H1 (cell line): ENCODE data around the gene PDE2A.

ENCODE experiments used
- POLR2A ChIP-seq, 2 experiments: IDR thresholded peaks; 1 replicate in 1 of 2; 2 replicates in 1 of 2; pipeline ENCODE4 v1.6.1; 2011; ENCODE audit warnings: low read depth in 2 of 2, low read length in 2 of 2, mild to moderate bottlenecking in 2 of 2; ENCODE audit errors: control extremely low read depth in 1 of 2
- POLR2AphosphoS5 ChIP-seq: IDR thresholded peaks from 2 replicates; pipeline ENCODE4 v1.6.1; 2011; ENCODE audit warnings: low read depth, low read length
- POU5F1 ChIP-seq: IDR thresholded peaks from 2 replicates; pipeline ENCODE4 v1.6.1; 2011; ENCODE audit warnings: low read depth, mild to moderate bottlenecking, low read length, moderate library complexity
- RNF2 ChIP-seq: fragments of 200-900, 300-1000 bp; sonication (generic); IDR thresholded peaks from 2 replicates; pipeline ENCODE4 v1.7.1; 2016; ENCODE audit warnings: borderline replicate concordance, low read depth, mild to moderate bottlenecking, antibody characterized with exemption, low read length; ENCODE audit not compliant: poor library complexity, severe bottlenecking; ENCODE audit errors: missing control alignments
- TF ChIP-seq, protein P1 (sequence below), 3 experiments: IDR thresholded peaks; 1 replicate in 2 of 3; 2 replicates in 1 of 3; pipeline versions ENCODE4 v1.5.1 to v1.6.1; 2011; ENCODE audit warnings: low read length in 3 of 3, mild to moderate bottlenecking in 3 of 3, inconsistent platforms in 2 of 3, low read depth in 1 of 3, moderate library complexity in 1 of 3; ENCODE audit not compliant: insufficient read depth in 1 of 3; ENCODE audit errors: control extremely low read depth in 1 of 3

DNA sequence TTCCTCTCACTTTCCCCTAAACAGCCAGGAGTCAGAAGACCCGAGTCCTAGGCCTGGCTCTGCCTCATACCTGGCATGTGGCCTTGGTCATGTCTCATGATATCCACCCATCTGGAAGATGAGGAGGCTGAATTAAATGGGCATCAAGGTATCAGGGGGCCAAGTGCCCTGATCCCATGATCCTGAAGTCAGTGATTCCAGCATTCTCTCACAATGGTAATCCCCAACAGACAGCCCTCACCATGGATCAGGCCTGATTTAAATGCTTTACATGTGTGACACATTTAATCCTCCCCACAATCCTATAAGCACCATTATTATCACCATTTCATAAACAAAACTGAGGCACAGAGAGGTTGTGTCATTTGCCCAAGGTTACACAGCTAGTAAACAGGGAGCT is 70.0 kb downstream of the PDE2A start:
- TF ChIP-seq RNF2 (no peak), POLR2A (IDR thresholded peaks at IDR 0.05; ENCODE audit: control extremely low read depth in 1 of 2, low read depth in 2 of 2, low read length in 2 of 2) (no peak), POU5F1 (no peak), POLR2AphosphoS5 (no peak)
- TF ChIP-seq, protein P1, sequence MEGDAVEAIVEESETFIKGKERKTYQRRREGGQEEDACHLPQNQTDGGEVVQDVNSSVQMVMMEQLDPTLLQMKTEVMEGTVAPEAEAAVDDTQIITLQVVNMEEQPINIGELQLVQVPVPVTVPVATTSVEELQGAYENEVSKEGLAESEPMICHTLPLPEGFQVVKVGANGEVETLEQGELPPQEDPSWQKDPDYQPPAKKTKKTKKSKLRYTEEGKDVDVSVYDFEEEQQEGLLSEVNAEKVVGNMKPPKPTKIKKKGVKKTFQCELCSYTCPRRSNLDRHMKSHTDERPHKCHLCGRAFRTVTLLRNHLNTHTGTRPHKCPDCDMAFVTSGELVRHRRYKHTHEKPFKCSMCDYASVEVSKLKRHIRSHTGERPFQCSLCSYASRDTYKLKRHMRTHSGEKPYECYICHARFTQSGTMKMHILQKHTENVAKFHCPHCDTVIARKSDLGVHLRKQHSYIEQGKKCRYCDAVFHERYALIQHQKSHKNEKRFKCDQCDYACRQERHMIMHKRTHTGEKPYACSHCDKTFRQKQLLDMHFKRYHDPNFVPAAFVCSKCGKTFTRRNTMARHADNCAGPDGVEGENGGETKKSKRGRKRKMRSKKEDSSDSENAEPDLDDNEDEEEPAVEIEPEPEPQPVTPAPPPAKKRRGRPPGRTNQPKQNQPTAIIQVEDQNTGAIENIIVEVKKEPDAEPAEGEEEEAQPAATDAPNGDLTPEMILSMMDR (IDR thresholded peaks at IDR 0.05; ENCODE audit: control extremely low read depth in 1 of 3, insufficient read depth in 1 of 3, low read depth in 1 of 3, low read length in 3 of 3) = no peak
